CD4-positive, alpha-beta T cell treated with Interleukin-21 for 1 hour (primary cell): ENCODE data around the gene MPDZ.
"Not testable (repeated sequence)": the region's sequence is repeated elsewhere in the genome, so short reads cannot be mapped to it uniquely, and the experiment has no call there.

Experiments
- DNase-seq: peaks from one replicate; pipeline ENCODE4 v3.0.0-alpha.2; 2020

The MPDZ gene

GRCh38 chr9:13263511-13263910, 16.0 kb downstream of the MPDZ start:
- DNase-seq: no peak

GRCh38 chr9:13252852-13253251, 26.6 kb downstream of the MPDZ start:
- no peak for DNase-seq

GRCh38 chr9:13244181-13244580, 35.3 kb downstream of the MPDZ start:
- DNase-seq: no peak

GRCh38 chr9:13241283-13241682, 38.2 kb downstream of the MPDZ start:
- no peak for DNase-seq

- DNase-seq: no peak
Measured at GRCh38 chr9:13239660-13240059, 39.8 kb downstream of the MPDZ start.

GRCh38 chr9:13239208-13239607, 40.3 kb downstream of the MPDZ start:
- DNase-seq: no peak

- no peak for DNase-seq
Measured at GRCh38 chr9:13234932-13235331, 44.6 kb downstream of the MPDZ start.

GRCh38 chr9:13228431-13228830, 51.1 kb downstream of the MPDZ start:
- DNase-seq: no peak

GRCh38 chr9:13224366-13224765, 55.1 kb downstream of the MPDZ start:
- no peak for DNase-seq

GRCh38 chr9:13222733-13223132, 56.8 kb downstream of the MPDZ start:
- not testable (repeated sequence) for DNase-seq

- DNase-seq: no peak
Measured at GRCh38 chr9:13221741-13222140, 57.8 kb downstream of the MPDZ start.

- DNase-seq: no peak
Measured at GRCh38 chr9:13220837-13221236, 58.7 kb downstream of the MPDZ start.

GRCh38 chr9:13215791-13216554, 63.5 kb downstream of the MPDZ start:
- no peak for DNase-seq

GRCh38 chr9:13213998-13214397, 65.5 kb downstream of the MPDZ start:
- no peak for DNase-seq

GRCh38 chr9:13213337-13213736, 66.2 kb downstream of the MPDZ start:
- DNase-seq: no peak

GRCh38 chr9:13210306-13210705, 69.2 kb downstream of the MPDZ start:
- no peak for DNase-seq

- DNase-seq: no peak
Measured at GRCh38 chr9:13209498-13209897, 70.0 kb downstream of the MPDZ start.

GRCh38 chr9:13205824-13206223, 73.7 kb downstream of the MPDZ start:
- DNase-seq: no peak

GRCh38 chr9:13190040-13190439, 89.5 kb downstream of the MPDZ start:
- DNase-seq: no peak

- no peak for DNase-seq
Measured at GRCh38 chr9:13189362-13189761, 90.1 kb downstream of the MPDZ start.

- no peak for DNase-seq
Measured at GRCh38 chr9:13186774-13187173, 92.7 kb downstream of the MPDZ start.

- no peak for DNase-seq
Measured at GRCh38 chr9:13186091-13186490, 93.4 kb downstream of the MPDZ start.

- DNase-seq: no peak
Measured at GRCh38 chr9:13181652-13182051, 97.8 kb downstream of the MPDZ start.

GRCh38 chr9:13179257-13179656, 100.2 kb downstream of the MPDZ start:
- DNase-seq: no peak

- DNase-seq: no peak
Measured at GRCh38 chr9:13175732-13176131, 103.8 kb downstream of the MPDZ start.
